GM23338 (cell line): ENCODE measurements around the gene METTL24. TPM values are rescaled to one million over a fixed set of nuclear protein-coding genes. Genes with fewer than 3 reads are reported as not detected.

Experiments
- ATAC-seq: fragments of 200-7000 bp; cut with Tn5 transposase; 3 replicates; pipeline ENCODE4 v1.9.1; 2020
- DNase-seq: peaks from one replicate; pipeline ENCODE4 v3.0.0-alpha.2; 2015; ENCODE audit warnings: low spot score
- H2AFZ ChIP-seq: fragments of 200-600 bp; sonication (generic); 2 replicates; pipeline ENCODE4 v1.8.0; 2016; ENCODE audit warnings: antibody characterized with exemption, mild to moderate bottlenecking, moderate library complexity
- H3F3A ChIP-seq: fragments of 200-600 bp; sonication (generic); replicated peaks from 2 replicates; pipeline ENCODE4 v1.8.0; 2017; ENCODE audit warnings: antibody characterized with exemption, mixed run types, low read depth
- H3K27ac ChIP-seq: fragments of 200-600 bp; sonication (generic); 2 replicates; pipeline ENCODE4 v1.6.1; 2016; ENCODE audit warnings: low read depth
- H3K27me3 ChIP-seq: fragments of 200-600 bp; sonication (generic); 2 replicates; pipeline ENCODE4 v1.8.0; 2016; ENCODE audit warnings: mild to moderate bottlenecking, mixed run types, moderate library complexity; ENCODE audit not compliant: insufficient read depth
- H3K36me3 ChIP-seq: fragments of 200-600 bp; sonication (generic); 2 replicates; pipeline ENCODE4 v1.8.0; 2016; ENCODE audit warnings: mild to moderate bottlenecking; ENCODE audit not compliant: insufficient read depth
- H3K4me1 ChIP-seq: fragments of 200-600 bp; sonication (generic); 2 replicates; pipeline ENCODE4 v1.8.0; 2016; ENCODE audit warnings: mild to moderate bottlenecking, moderate library complexity; ENCODE audit not compliant: insufficient read depth
- H3K4me2 ChIP-seq: fragments of 200-600 bp; sonication (generic); 2 replicates; pipeline ENCODE4 v1.7.1; 2017; ENCODE audit warnings: mixed run types
- H3K4me3 ChIP-seq: fragments of 200-600 bp; sonication (generic); 2 replicates; pipeline ENCODE4 v1.6.1; 2016; ENCODE audit warnings: mixed run types
- H3K79me2 ChIP-seq: fragments of 200-600 bp; sonication (generic); replicated peaks from 2 replicates; pipeline ENCODE4 v1.8.0; 2017; ENCODE audit warnings: mild to moderate bottlenecking; ENCODE audit not compliant: insufficient read depth
- H3K9me2 ChIP-seq: fragments of 200-600 bp; sonication (generic); 2 replicates; pipeline ENCODE4 v1.8.0; 2017; ENCODE audit not compliant: insufficient read depth
- H4K20me1 ChIP-seq: fragments of 200-600 bp; sonication (generic); replicated peaks from 2 replicates; pipeline ENCODE4 v1.8.0; 2017; ENCODE audit warnings: mild to moderate bottlenecking; ENCODE audit not compliant: insufficient read depth
- H3K27ac Mint-ChIP-seq: 2 replicates; pipeline ENCODE4 v1.8.0; 2020; ENCODE audit warnings: inconsistent platforms, mild to moderate bottlenecking, moderate library complexity, mixed read lengths
- H3K27me3 Mint-ChIP-seq: 3 replicates; pipeline ENCODE4 v1.8.0; 2022; ENCODE audit warnings: low read depth, mild to moderate bottlenecking, moderate library complexity, mixed read lengths, inconsistent platforms; ENCODE audit not compliant: insufficient read depth, poor library complexity
- H3K36me3 Mint-ChIP-seq: 3 replicates; pipeline ENCODE4 v1.8.0; 2021; ENCODE audit warnings: low read depth, mild to moderate bottlenecking, inconsistent platforms, moderate library complexity, mixed read lengths
- H3K4me1 Mint-ChIP-seq: 3 replicates; pipeline ENCODE4 v1.8.0; 2020; ENCODE audit warnings: mild to moderate bottlenecking, inconsistent platforms, mixed read lengths
- H3K4me3 Mint-ChIP-seq: 3 replicates; pipeline ENCODE4 v1.8.0; 2021; ENCODE audit warnings: moderate library complexity, mild to moderate bottlenecking, inconsistent platforms, mixed read lengths
- H3K9me3 Mint-ChIP-seq: 3 replicates; pipeline ENCODE4 v1.8.0; 2020; ENCODE audit warnings: moderate library complexity, mild to moderate bottlenecking, inconsistent platforms, mixed read lengths
- CREB1 ChIP-seq: fragments of 250-450 bp; sonication (Bioruptor Pico); IDR thresholded peaks from 2 replicates; pipeline ENCODE4 v1.5.0; 2020; ENCODE audit warnings: low read depth, mild to moderate bottlenecking, moderate library complexity
- CTCF ChIP-seq, 2 experiments: fragments of 200-600 bp in 1 of 2; sonication (generic) in 1 of 2; conservative IDR thresholded peaks; 2 replicates each; pipeline versions ENCODE4 v1.5.1 to v1.6.1; 2016 to 2017; ENCODE audit warnings: antibody characterized with exemption in 2 of 2, low read depth in 2 of 2, mild to moderate bottlenecking in 2 of 2, moderate library complexity in 1 of 2
- ETS1 ChIP-seq: IDR thresholded peaks from 2 replicates; pipeline ENCODE4 v1.6.1; 2016; ENCODE audit warnings: antibody characterized with exemption
- EZH2 ChIP-seq: fragments of 200-600 bp; sonication (generic); IDR thresholded peaks from one replicate; pipeline ENCODE4 v1.8.0; 2017; ENCODE audit warnings: antibody characterized with exemption, mild to moderate bottlenecking, low read depth; ENCODE audit not compliant: unreplicated experiment
- EZH2phosphoT487 ChIP-seq: fragments of 200-600 bp; sonication (generic); IDR thresholded peaks from one replicate; pipeline ENCODE4 v1.8.1; 2018; ENCODE audit warnings: antibody characterized with exemption; ENCODE audit not compliant: unreplicated experiment
- JUNB ChIP-seq: IDR thresholded peaks from one replicate; pipeline ENCODE4 v1.6.1; 2016; ENCODE audit warnings: antibody characterized with exemption; ENCODE audit not compliant: unreplicated experiment
- NANOG ChIP-seq: IDR thresholded peaks from 2 replicates; pipeline ENCODE4 v1.6.1; 2016; ENCODE audit warnings: antibody characterized with exemption, borderline replicate concordance
- POLR2AphosphoS5 ChIP-seq: IDR thresholded peaks from 2 replicates; pipeline ENCODE4 v1.6.1; 2016; ENCODE audit warnings: antibody characterized with exemption, low read depth
- REST ChIP-seq: IDR thresholded peaks from one replicate; pipeline ENCODE4 v1.6.1; 2018; ENCODE audit warnings: antibody characterized with exemption; ENCODE audit not compliant: unreplicated experiment
- STAT1 ChIP-seq: IDR thresholded peaks from one replicate; pipeline ENCODE4 v1.6.1; 2016; ENCODE audit warnings: antibody characterized with exemption; ENCODE audit not compliant: unreplicated experiment
- ZNF114 ChIP-seq: fragments of 250-450 bp; sonication (Bioruptor Pico); IDR thresholded peaks from 2 replicates; pipeline ENCODE4 v1.5.0; 2020; ENCODE audit warnings: mild to moderate bottlenecking, moderate library complexity
- ZNF331 ChIP-seq: fragments of 250-450 bp; sonication (Bioruptor Pico); IDR thresholded peaks from 2 replicates; pipeline ENCODE4 v1.5.0; 2020; ENCODE audit warnings: low read depth, mild to moderate bottlenecking, moderate library complexity
- ZNF462 ChIP-seq: fragments of 250-450 bp; sonication (Bioruptor Pico); IDR thresholded peaks from 2 replicates; pipeline ENCODE4 v1.5.0; 2020; ENCODE audit warnings: mild to moderate bottlenecking, moderate library complexity
- polyA plus RNA-seq: library from polyadenylated mRNA; unstranded; fragments of >200 nt; fragmentation: Nextera tagmentation; extraction: Ambion mirVana; gene quantifications from 2 replicates; pipeline ENCODE4 v1.2.1, GENCODE V29; 2016
- total RNA-seq: library from RNA; depleted of rRNA; stranded (reverse); fragments of >200 nt; shearing (Covaris generic); gene quantifications from 2 replicates; pipeline ENCODE4 v1.2.3, GENCODE V29; 2014

METTL24 gene
- total and polyA plus RNA-seq, 2 experiments from 2014 or later = 0.35 TPM; not detected in 1

GRCh38 chr6:110351986-110352385 is 6.2 kb downstream of the METTL24 start:
- H3K27me3 Mint-ChIP-seq = peaks cover 18% of the 10 kb centered on the region
- TF ChIP-seq REST = no peak
- no peak for TF ChIP-seq EZH2phosphoT487
- no peak for TF ChIP-seq ZNF331 (CRISPR knock-in tag)
- TF ChIP-seq NANOG = no peak
- TF ChIP-seq JUNB = no peak
- TF ChIP-seq POLR2AphosphoS5 = no peak
- no peak for TF ChIP-seq ETS1
- no peak for TF ChIP-seq ZNF114
- TF ChIP-seq STAT1 = no peak
- TF ChIP-seq CREB1 (CRISPR knock-in tag) = no peak
- no peak for TF ChIP-seq EZH2
- no peak for TF ChIP-seq ZNF462
- no peak for TF ChIP-seq CTCF (conservative IDR thresholded peaks at IDR 0.05; ENCODE audit: low read depth in 2 of 2)
- H3K79me2 ChIP-seq = no peaks in the 10 kb centered on the region
- DNase-seq = no peak
- H3K36me3 ChIP-seq = no peaks in the 10 kb centered on the region
- no peak overlapping the region for H3K27ac Mint-ChIP-seq
- no peak overlapping the region for H2AFZ ChIP-seq
- peaks cover 43% of the 10 kb centered on the region for H3K4me1 ChIP-seq
- no peaks in the 10 kb centered on the region for H3K9me3 Mint-ChIP-seq
- no peak overlapping the region for H3K27ac ChIP-seq
- no peaks in the 10 kb centered on the region for H4K20me1 ChIP-seq
- no peaks in the 10 kb centered on the region for H3K9me2 ChIP-seq
- H3K4me2 ChIP-seq = peak overlapping the region; percentile 39; the same call in 1 of the 2 replicates
- H3K4me3 ChIP-seq = no peak overlapping the region
- ATAC-seq = no peak
- no peak overlapping the region for H3K4me3 Mint-ChIP-seq
- H3K4me1 Mint-ChIP-seq = peaks cover 46% of the 10 kb centered on the region
- peaks cover 16% of the 10 kb centered on the region for H3K27me3 ChIP-seq
- no peaks in the 10 kb centered on the region; the same call in 2 of the 3 replicates for H3K36me3 Mint-ChIP-seq
- H3F3A ChIP-seq = no peaks in the 10 kb centered on the region
